Neural cell (in vitro differentiated cells): Measurements from ENCODE around the gene SPECC1. TPM values are rescaled to one million over a fixed set of nuclear protein-coding genes. Genes with fewer than 3 reads are reported as not detected.

Experiments
- H2AFZ ChIP-seq: fragments of 200-600, 300-800 bp; sonication (generic), shearing (Covaris generic); 2 replicates; pipeline ENCODE4 v1.6.0; 2014; ENCODE audit warnings: low read depth, mild to moderate bottlenecking, antibody characterized with exemption, low read length, moderate library complexity
- H3F3A ChIP-seq: fragments of 200-600 bp; shearing (Covaris generic); 2 replicates; pipeline ENCODE4 v1.6.1; 2016; ENCODE audit warnings: mild to moderate bottlenecking, moderate library complexity, mixed read lengths, antibody characterized with exemption, low read length; ENCODE audit not compliant: insufficient read depth, poor library complexity, severe bottlenecking
- H3K27ac ChIP-seq: fragments of 200-600, 300-800 bp; sonication (generic), shearing (Covaris generic); 2 replicates; pipeline ENCODE4 v1.5.1; 2014; ENCODE audit warnings: mild to moderate bottlenecking, low read length, moderate library complexity
- H3K27me3 ChIP-seq: fragments of 300-800, 200-600 bp; sonication (generic), shearing (Covaris generic); 2 replicates; pipeline ENCODE4 v1.6.0; 2014; ENCODE audit warnings: mild to moderate bottlenecking, low read depth, low read length, moderate library complexity; ENCODE audit not compliant: insufficient read depth
- H3K36me3 ChIP-seq: fragments of 300-800, 200-600 bp; sonication (generic), shearing (Covaris generic); 2 replicates; pipeline ENCODE4 v1.5.1; 2014; ENCODE audit warnings: mild to moderate bottlenecking, antibody characterized with exemption, low read length, moderate library complexity; ENCODE audit not compliant: insufficient read depth
- H3K4me2 ChIP-seq: fragments of 300-800, 200-600 bp; sonication (generic), shearing (Covaris generic); 2 replicates; pipeline ENCODE4 v1.6.0; 2014; ENCODE audit warnings: mild to moderate bottlenecking, low read length
- H3K4me3 ChIP-seq: fragments of 300-800, 200-600 bp; sonication (generic), shearing (Covaris generic); 2 replicates; pipeline ENCODE4 v1.5.1; 2014; ENCODE audit warnings: mild to moderate bottlenecking, low read length, moderate library complexity
- H3K79me2 ChIP-seq: fragments of 200-600 bp; shearing (Covaris generic); replicated peaks from 2 replicates; pipeline ENCODE4 v1.6.0; 2014; ENCODE audit warnings: mild to moderate bottlenecking, low read length, moderate library complexity; ENCODE audit not compliant: insufficient read depth
- H3K9ac ChIP-seq: fragments of 300-800, 200-600 bp; sonication (generic), shearing (Covaris generic); 2 replicates; pipeline ENCODE4 v1.6.1; 2016; ENCODE audit warnings: mild to moderate bottlenecking, low read length, mixed read lengths
- H3K9me2 ChIP-seq: fragments of 200-600 bp; shearing (Covaris generic); 2 replicates; pipeline ENCODE4 v1.6.1; 2016; ENCODE audit warnings: mild to moderate bottlenecking, low read length, mixed read lengths; ENCODE audit not compliant: insufficient read depth
- H3K9me3 ChIP-seq: fragments of 200-600, 300-800 bp; sonication (generic), shearing (Covaris generic); 2 replicates; pipeline ENCODE4 v1.6.1; 2016; ENCODE audit warnings: mild to moderate bottlenecking, mixed run types, low read length, moderate library complexity, mixed read lengths
- H4K20me1 ChIP-seq: fragments of 200-600 bp; shearing (Covaris generic); 2 replicates; pipeline ENCODE4 v1.6.1; 2016; ENCODE audit warnings: mild to moderate bottlenecking, mixed run types; ENCODE audit not compliant: insufficient read depth
- CTCF ChIP-seq: fragments of 450-650 bp; IDR thresholded peaks from 2 replicates; pipeline ENCODE4 v1.5.1; 2014; ENCODE audit warnings: antibody characterized with exemption, mild to moderate bottlenecking, moderate library complexity; ENCODE audit not compliant: poor library complexity, severe bottlenecking
- EP300 ChIP-seq: fragments of 450-650 bp; conservative IDR thresholded peaks from 2 replicates; pipeline ENCODE4 v1.6.1; 2014; ENCODE audit warnings: antibody characterized with exemption, mild to moderate bottlenecking, moderate library complexity; ENCODE audit not compliant: poor library complexity, severe bottlenecking
- EZH2 ChIP-seq: fragments of 200-600, 300-800 bp; shearing (Covaris generic), sonication (generic); IDR thresholded peaks from 2 replicates; pipeline ENCODE4 v1.6.1; 2014; ENCODE audit warnings: antibody characterized with exemption, low read length, borderline replicate concordance, mild to moderate bottlenecking; ENCODE audit not compliant: insufficient read depth, poor library complexity, severe bottlenecking
- MXI1 ChIP-seq: fragments of 450-650 bp; conservative IDR thresholded peaks from 2 replicates; pipeline ENCODE4 v1.6.1; 2014; ENCODE audit warnings: antibody characterized with exemption, mild to moderate bottlenecking; ENCODE audit not compliant: poor library complexity, severe bottlenecking
- POLR2AphosphoS5 ChIP-seq: IDR thresholded peaks from 2 replicates; pipeline ENCODE4 v1.6.1; 2012
- RAD21 ChIP-seq: fragments of 450-650 bp; conservative IDR thresholded peaks from 2 replicates; pipeline ENCODE4 v1.6.1; 2014; ENCODE audit warnings: antibody characterized with exemption, mild to moderate bottlenecking, moderate library complexity
- REST ChIP-seq: IDR thresholded peaks from 2 replicates; pipeline ENCODE4 v1.6.1; 2012; ENCODE audit warnings: borderline replicate concordance
- SMC3 ChIP-seq: fragments of 450-650 bp; conservative IDR thresholded peaks from 2 replicates; pipeline ENCODE4 v1.6.1; 2014; ENCODE audit warnings: antibody characterized with exemption, mild to moderate bottlenecking, moderate library complexity; ENCODE audit not compliant: poor library complexity
- TAF1 ChIP-seq: IDR thresholded peaks from 2 replicates; pipeline ENCODE4 v1.6.1; 2012; ENCODE audit warnings: low read depth
- polyA plus RNA-seq: library from polyadenylated mRNA; depleted of rRNA; stranded (reverse); fragments of >200 nt; gene quantifications from 2 replicates; pipeline ENCODE4 v1.2.3, GENCODE V29; 2014

SPECC1 gene
- polyA plus RNA-seq, 1 donor from 2014 or later: 8.6 TPM

GRCh38 chr17:20200016-20200795, 191.0 kb downstream of the SPECC1 start:
- no peak overlapping the region for H3K4me2 ChIP-seq
- H3F3A ChIP-seq: no peaks in the 10 kb centered on the region
- H2AFZ ChIP-seq: no peak overlapping the region
- TF ChIP-seq MXI1: no peak
- no peak for TF ChIP-seq CTCF
- TF ChIP-seq REST: no peak
- TF ChIP-seq EZH2: no peak
- no peak for TF ChIP-seq EP300
- TF ChIP-seq SMC3: no peak
- no peak for TF ChIP-seq POLR2AphosphoS5
- no peak for TF ChIP-seq RAD21
- no peak for TF ChIP-seq TAF1
- H3K27ac ChIP-seq: no peak overlapping the region
- H3K36me3 ChIP-seq: peaks cover 3% of the 10 kb centered on the region
- no peaks in the 10 kb centered on the region for H3K27me3 ChIP-seq
- H3K4me3 ChIP-seq: no peak overlapping the region
- peaks cover 4% of the 10 kb centered on the region for H3K79me2 ChIP-seq
- H3K9ac ChIP-seq: no peak overlapping the region
- no peaks in the 10 kb centered on the region for H3K9me3 ChIP-seq
- no peaks in the 10 kb centered on the region for H4K20me1 ChIP-seq
- H3K9me2 ChIP-seq: no peaks in the 10 kb centered on the region

- no peaks in the 10 kb centered on the region for H3K27me3 ChIP-seq
- peaks cover 4% of the 10 kb centered on the region for H3K79me2 ChIP-seq
- TF ChIP-seq EZH2: no peak
- no peak for TF ChIP-seq EP300
- no peak for TF ChIP-seq SMC3
- no peak for TF ChIP-seq REST
- no peaks in the 10 kb centered on the region for H3K9me3 ChIP-seq
- no peak overlapping the region for H3K4me3 ChIP-seq
- H3K36me3 ChIP-seq: peaks cover 7% of the 10 kb centered on the region
- H4K20me1 ChIP-seq: no peaks in the 10 kb centered on the region
- no peak overlapping the region for H2AFZ ChIP-seq
- no peak overlapping the region for H3K9ac ChIP-seq
- H3K4me2 ChIP-seq: no peak overlapping the region
- H3K9me2 ChIP-seq: no peaks in the 10 kb centered on the region
- no peaks in the 10 kb centered on the region for H3F3A ChIP-seq
- H3K27ac ChIP-seq: no peak overlapping the region
Observed at GRCh38 chr17:20200865-20201458, 191.8 kb downstream of the SPECC1 start.
